ENCODE measurements around the gene TAGLN.

The TAGLN gene

GRCh38 chr11:117219001-117219400 is 19.8 kb downstream of the TAGLN start:
- no peak for TF ChIP-seq CTCF (IDR thresholded peaks at IDR 0.05)

- TF ChIP-seq CTCF (IDR thresholded peaks at IDR 0.05) = no peak
Observed at GRCh38 chr11:117219455-117219854, 20.3 kb downstream of the TAGLN start.

- no peak for TF ChIP-seq CTCF (IDR thresholded peaks at IDR 0.05)
Observed at GRCh38 chr11:117219995-117220394, 20.8 kb downstream of the TAGLN start.

DNA sequence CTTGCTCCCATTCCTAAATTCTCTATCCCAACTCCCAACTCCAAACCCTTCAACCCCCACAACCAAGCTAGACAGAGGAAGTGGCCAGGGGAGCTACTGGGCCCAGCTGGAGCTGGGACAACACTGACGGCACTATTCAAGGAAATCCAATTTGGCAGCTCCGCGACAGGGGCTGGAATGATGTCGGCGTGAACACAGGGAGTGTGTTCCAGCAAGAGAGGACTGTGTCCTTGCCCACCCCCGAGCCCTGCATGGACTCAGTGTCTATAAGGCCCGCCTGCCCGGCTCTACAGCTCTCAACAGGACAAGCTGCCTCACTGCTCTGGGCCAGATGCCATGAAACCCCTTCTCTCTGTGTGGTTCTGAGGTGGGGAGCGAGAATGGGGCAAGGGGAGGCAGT is 21.4 kb downstream of the TAGLN start:
- no peak for TF ChIP-seq CTCF (IDR thresholded peaks at IDR 0.05)

GRCh38 chr11:117220999-117221774 is 22.0 kb downstream of the TAGLN start:
- no peak for TF ChIP-seq CTCF (IDR thresholded peaks at IDR 0.05)

DNA sequence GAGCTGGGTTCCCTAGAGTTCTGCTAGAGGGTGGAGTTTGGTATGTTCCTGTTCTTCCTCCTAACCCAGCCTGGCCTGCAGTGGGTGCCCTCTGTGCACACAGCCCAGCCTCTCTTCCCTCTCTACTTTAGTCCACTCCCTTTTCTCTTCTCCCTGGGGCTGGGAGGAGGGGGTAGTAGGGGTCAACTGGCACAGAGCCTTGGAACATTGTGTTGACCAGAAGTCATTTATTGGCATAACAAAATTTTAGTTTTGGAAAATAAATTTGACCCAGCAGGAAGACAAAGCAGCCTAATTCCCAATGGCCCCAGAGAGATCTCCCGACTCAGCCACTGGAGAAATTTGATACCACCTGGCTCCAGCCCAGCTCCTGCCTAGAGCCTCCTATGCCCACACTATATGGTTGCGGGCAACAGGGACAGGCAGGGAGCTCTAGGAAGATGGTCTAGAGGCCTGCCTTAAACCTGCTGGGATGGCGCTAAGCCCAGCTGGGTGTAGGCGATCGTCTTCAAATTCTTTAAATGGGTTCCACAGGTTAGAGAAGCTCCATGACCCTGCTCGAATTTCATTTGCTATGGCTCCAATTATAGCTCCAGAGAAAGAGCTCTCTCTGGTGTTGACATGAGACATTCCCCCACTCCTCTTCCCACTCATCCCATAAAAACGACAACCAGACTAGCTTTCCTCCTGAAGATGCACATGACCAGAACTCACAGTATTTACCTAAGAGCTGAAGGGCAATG is 22.8 kb downstream of the TAGLN start:
- TF ChIP-seq CTCF (IDR thresholded peaks at IDR 0.05) = no peak

DNA sequence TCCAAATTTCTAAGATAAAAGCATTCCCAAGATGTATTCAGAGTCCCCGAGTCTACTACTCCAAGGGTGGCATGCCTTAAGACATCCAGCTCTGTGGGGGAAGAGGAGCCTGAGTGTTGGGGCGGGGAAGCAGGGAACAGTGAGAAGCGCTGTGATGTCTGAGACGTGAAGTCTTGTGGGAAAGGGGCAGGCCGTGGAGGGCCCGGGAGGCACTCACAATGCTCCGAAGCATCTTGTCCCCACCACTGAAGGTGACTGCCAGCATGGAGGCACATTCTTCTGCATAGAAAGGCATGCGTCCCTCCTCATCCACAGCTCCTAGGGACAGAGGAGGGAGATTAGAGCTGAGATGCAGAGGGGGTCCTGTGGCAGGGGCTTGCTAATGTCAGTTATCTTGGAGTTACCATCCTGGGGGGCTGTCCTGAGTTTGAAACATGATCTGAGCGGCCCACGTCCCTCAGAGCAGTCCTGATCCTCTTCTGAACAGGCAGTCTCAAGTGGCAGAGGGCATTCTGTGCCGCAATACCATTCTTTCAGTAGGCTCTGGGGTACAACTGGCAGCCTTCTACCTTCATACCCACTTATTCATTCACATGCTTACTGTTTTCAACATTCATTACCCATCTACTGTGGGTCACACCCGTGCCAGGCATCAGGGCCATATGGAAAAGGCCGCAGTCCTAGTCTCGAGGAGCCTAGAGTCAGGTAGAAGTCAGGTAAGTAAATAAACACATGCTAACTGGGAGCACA is 24.0 kb downstream of the TAGLN start:
- no peak for TF ChIP-seq CTCF (IDR thresholded peaks at IDR 0.05)

Data from LNCAP (cell line).